Heart left ventricle (tissue), 16 donors: ENCODE measurements around the gene MET. TPM values are rescaled to one million over a fixed set of nuclear protein-coding genes. Genes with fewer than 3 reads are reported as not detected.
A peak's percentile ranks its signal among the peaks of the same experiment; 100 is the strongest.

Experiments used
- ATAC-seq, 4 donors: fragments of 200-7000 bp; cut with Tn5 transposase; one replicate each; pipeline ENCODE4 v1.9.1; 2020 to 2022; ENCODE audit warnings: moderate library complexity in 4 of 4, mild to moderate bottlenecking in 3 of 4, moderate number of reproducible peaks in 1 of 4
- DNase-seq, 5 donors: peaks; one replicate each; pipeline ENCODE4 v3.0.0-alpha.2; 2020
- H3K27ac ChIP-seq, 12 donors: fragments of 200-600 bp; sonication (generic) in 4 of 12; one replicate each; pipeline versions ENCODE4 v1.5.0 to v1.8.0; 2016 to 2022; ENCODE audit warnings: mild to moderate bottlenecking in 2 of 12
- H3K27me3 ChIP-seq, 9 donors: fragments of 200-600 bp; sonication (generic) in 2 of 9; one replicate each; pipeline versions ENCODE4 v1.5.1 to v1.8.0; 2016 to 2022; ENCODE audit warnings: mild to moderate bottlenecking in 3 of 9
- H3K36me3 ChIP-seq, 9 donors: fragments of 200-600 bp; sonication (generic) in 2 of 9; one replicate each; pipeline versions ENCODE4 v1.5.0 to v1.8.0; 2018 to 2022; ENCODE audit warnings: mild to moderate bottlenecking in 2 of 9
- H3K4me1 ChIP-seq, 12 donors: fragments of 200-600 bp; sonication (generic) in 4 of 12; one replicate each; pipeline versions ENCODE4 v1.5.0 to v1.8.0; 2016 to 2022; ENCODE audit warnings: mild to moderate bottlenecking in 3 of 12
- H3K4me3 ChIP-seq, 12 donors: fragments of 200-600 bp; sonication (generic) in 4 of 12; one replicate each; pipeline versions ENCODE4 v1.5.0 to v1.8.0; 2017 to 2022; ENCODE audit warnings: mild to moderate bottlenecking in 9 of 12, moderate library complexity in 4 of 12
- H3K9me3 ChIP-seq, 12 donors: fragments of 200-600 bp; sonication (generic) in 4 of 12; one replicate each; pipeline versions ENCODE4 v1.5.0 to v1.8.0; 2016 to 2022; ENCODE audit warnings: mild to moderate bottlenecking in 1 of 12
- CTCF ChIP-seq, 12 donors: fragments of 200-600 bp; sonication (generic) in 4 of 12; IDR thresholded peaks; one replicate each; pipeline versions ENCODE4 v1.5.0 to v1.8.0; 2018 to 2022; ENCODE audit warnings: antibody characterized with exemption in 12 of 12, mild to moderate bottlenecking in 5 of 12
- POLR2A ChIP-seq, 2 donors: fragments of 450-650 bp; IDR thresholded peaks; one replicate each; pipeline ENCODE4 v1.6.1; 2017; ENCODE audit warnings: antibody characterized with exemption in 2 of 2, mild to moderate bottlenecking in 2 of 2, moderate library complexity in 2 of 2
- WGBS, 4 donors: extraction: QIAGEN DNeasy Blood & Tissue Kit in 2 of 4; methylation state at CpG; one replicate each; pipeline versions ENCODE4 v1.1.5 to v1.1.7; 2013 to 2018; 5-methylcytosine and 5-hydroxymethylcytosine counted together
- intact Hi-C, 10 donors: fragments of 100-400 bp; cut with DNase I; formaldehyde crosslinking; loops; one replicate each; pipeline versions ENCODE4 v1.11.1 to v1.14.2; 2022
- polyA plus RNA-seq, 2 donors: library from polyadenylated mRNA; stranded (reverse); fragments of 200-250 nt; gene quantifications; one replicate each; pipeline ENCODE4 v1.2.3, GENCODE V29; 2013
- total RNA-seq, 9 donors: library from RNA; depleted of rRNA in 2 of 9; stranded (reverse); fragments of >200 nt in 2 of 9; fragmentation: NEBNext Ultra II Directional in 3 of 9; extraction: Animal tissue kit (Norgen Biotek cat#: 25700) in 3 of 9; gene quantifications; one replicate each; pipeline versions ENCODE4 v1.1.0 to v1.2.4, GENCODE V29; 2016 to 2023
- donor health status: ischemic (EF 13 %, LVEDD 7.1; RV severe dilation, severe dysfunction).
- donor health status: healthy with polysubstance abuse.
- donor health status: DM: no; HTN: yes; CAD: no.
- donor health status: DM: no; HTN: no; CAD: no.
- donor health status: ischemic (EF 25% LVEDD 6.9; RV normal size, moderate dysfunction).
- donor health status: ischemic (EF 25% LVEDD 5.7; RV mildly dilated, moderate dysfunction).
- donor health status: healthy.
- donor health status: DM: yes; HTN: yes; CAD: no.
- donor health status: ischemic (EF 35%, LVEDD 5.7; RV mildly dilated, moderate dysfunction).
- donor health status: nonischemic (EF 11% LVEDD 7.7; RV severe dilation, severe dysfunction).
- donor health status: DM: yes; HTN: yes; CAD: no.
- donor health status: PGD.
- donor health status: ischemic (EF 29% LVEDD 5.4; RV normal size, mild dysfunction).
- donor health status: nonischemic (EF 23%, LVEDD 6.1; RV moderate dilation, normal function).

MET gene
- total and polyA plus RNA-seq, 11 donors: 2.4 to 29.7 (median 14.3) TPM

DNA sequence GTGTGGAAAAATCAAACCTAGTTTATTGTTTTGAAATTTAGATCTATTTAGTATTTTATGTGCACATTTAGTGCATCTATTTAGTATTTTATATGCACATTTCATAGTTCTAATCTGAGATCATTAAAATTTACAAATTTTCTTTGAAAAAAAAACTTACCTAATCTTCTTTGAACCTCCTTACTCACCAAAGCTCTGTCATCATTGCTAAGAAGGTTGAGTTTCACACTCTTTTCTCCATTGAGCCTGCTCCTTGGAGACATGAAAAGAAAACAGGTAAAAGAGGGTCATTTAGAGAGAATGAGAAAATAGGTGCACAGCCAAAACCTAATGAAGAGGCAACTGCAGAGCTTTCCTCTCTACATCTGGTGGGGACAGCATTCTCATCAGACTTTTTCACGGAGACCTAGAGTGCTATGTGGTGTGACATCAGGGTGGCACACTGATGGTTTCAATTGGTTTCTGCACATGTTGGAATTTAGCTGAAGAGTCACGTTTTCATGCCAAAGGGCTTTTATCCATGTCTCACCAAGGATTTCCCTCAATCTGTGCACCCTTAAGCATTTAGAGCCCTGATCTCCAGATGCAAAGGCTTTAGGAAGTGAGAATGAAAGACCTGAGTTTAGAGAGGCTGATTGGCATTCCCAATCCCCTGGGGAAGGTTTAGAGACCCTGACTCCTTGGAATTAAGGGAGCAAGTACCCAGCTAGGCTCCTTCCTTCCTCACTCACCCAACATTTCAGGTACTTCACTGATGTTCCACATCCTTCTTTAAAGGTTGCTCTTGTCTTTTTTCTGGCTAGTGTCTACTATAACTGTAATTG lies 101.1 kb downstream of the MET start:
- no peak overlapping the region for H3K27ac ChIP-seq
- 84 to 96% (median 94%) methylated on average over 2 of the region's 2 CpGs for WGBS, 4 donors
- no peak for DNase-seq
- H3K36me3 ChIP-seq: peaks cover 0 to 7% (median 0%) of the 10 kb centered on the region in 9 donors
- TF ChIP-seq POLR2A (IDR thresholded peaks at IDR 0.05): no peak
- TF ChIP-seq CTCF (IDR thresholded peaks at IDR 0.05): no peak
- ATAC-seq: no peak
- H3K4me1 ChIP-seq: peaks cover 0 to 6% (median 0%) of the 10 kb centered on the region in 12 donors
- intact Hi-C loops: no loop called here
- H3K9me3 ChIP-seq: no peaks in the 10 kb centered on the region
- H3K4me3 ChIP-seq: no peak overlapping the region
- no peaks in the 10 kb centered on the region for H3K27me3 ChIP-seq

DNA sequence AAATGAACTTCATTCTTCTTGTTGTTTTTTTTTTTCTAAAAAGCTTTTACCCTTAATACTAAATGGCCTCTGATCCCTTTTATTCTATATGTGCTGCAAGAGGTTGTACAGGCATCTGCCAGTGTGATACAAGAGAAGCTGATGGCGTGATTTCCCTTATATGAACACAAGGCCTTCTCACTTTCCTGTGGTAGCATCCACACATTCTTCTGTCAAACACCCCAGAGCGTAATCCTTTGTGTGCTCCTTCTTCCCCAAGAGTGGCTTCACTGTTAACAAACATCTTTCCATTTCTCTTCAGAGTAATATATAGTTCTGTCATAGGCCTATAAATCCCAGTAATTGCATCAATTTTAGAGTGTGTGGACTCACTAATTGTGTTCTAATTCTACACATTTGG lies 104.0 kb downstream of the MET start:
- no peak for ATAC-seq
- peak overlapping the region in 1 of 12 donors; percentile 12 for H3K27ac ChIP-seq
- TF ChIP-seq CTCF (IDR thresholded peaks at IDR 0.05) (no peak), POLR2A (IDR thresholded peaks at IDR 0.05) (no peak)
- 55 to 98% (median 86%) methylated on average over 2 of the region's 2 CpGs for WGBS, 4 donors
- H3K4me1 ChIP-seq: peaks cover 0 to 10% (median 1%) of the 10 kb centered on the region in 12 donors
- no peaks in the 10 kb centered on the region for H3K9me3 ChIP-seq
- H3K4me3 ChIP-seq: no peak overlapping the region
- DNase-seq: no peak
- intact Hi-C loops: loop anchor here in 1 of 10 donors (5.0 kb wide), 1 partner anchor 34 kb away; no protein-coding TSS in a partner anchor
- no peaks in the 10 kb centered on the region for H3K27me3 ChIP-seq
- peaks cover 0 to 13% (median 0%) of the 10 kb centered on the region in 9 donors for H3K36me3 ChIP-seq

DNA sequence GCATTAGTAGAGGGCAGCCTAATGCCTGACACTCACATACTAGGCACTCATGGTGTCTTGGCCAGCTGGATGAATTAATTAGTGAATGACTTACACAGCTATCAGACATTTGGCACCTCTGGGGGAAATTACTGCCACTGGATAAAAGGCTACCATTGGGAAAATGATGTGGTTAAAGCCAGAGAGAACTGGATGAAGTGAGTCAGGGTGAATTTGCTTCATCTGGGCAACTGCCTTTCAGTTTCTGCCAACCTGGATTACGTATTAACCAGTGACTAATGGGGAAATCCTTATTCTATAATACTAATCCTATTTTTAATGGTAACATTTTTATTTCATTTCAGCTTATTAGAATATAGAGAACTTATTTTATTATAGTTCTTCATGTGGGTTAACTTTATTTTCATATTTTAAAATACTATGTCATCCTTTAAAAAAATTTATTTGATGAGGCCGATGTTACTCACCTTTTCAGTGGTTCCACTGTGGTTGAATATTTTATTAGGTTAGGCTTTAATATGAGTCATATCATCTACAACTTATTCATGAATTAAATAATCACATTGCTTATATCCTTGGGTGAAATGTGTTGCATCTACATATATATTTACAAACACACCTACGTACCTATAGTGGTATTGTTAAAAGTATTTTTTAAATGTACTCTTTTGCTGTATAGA lies 104.8 kb downstream of the MET start:
- H3K27me3 ChIP-seq: no peaks in the 10 kb centered on the region
- DNase-seq (no peak), ATAC-seq (peak in 1 of 4 donors; percentile 28)
- peak overlapping the region in 1 of 12 donors; percentile 12 for H3K27ac ChIP-seq
- H3K4me3 ChIP-seq: no peak overlapping the region
- WGBS, 4 donors: 91 to 98% (median 93%) methylated on average over 3 of the region's 3 CpGs
- H3K4me1 ChIP-seq: peaks cover 0 to 12% (median 1%) of the 10 kb centered on the region in 12 donors
- H3K9me3 ChIP-seq: no peaks in the 10 kb centered on the region
- TF ChIP-seq CTCF (IDR thresholded peaks at IDR 0.05): no peak
- TF ChIP-seq POLR2A (IDR thresholded peaks at IDR 0.05): no peak
- intact Hi-C loops: loop anchor here in 1 of 10 donors (5.0 kb wide), 1 partner anchor 34 kb away; no protein-coding TSS in a partner anchor
- H3K36me3 ChIP-seq: peaks cover 0 to 13% (median 0%) of the 10 kb centered on the region in 9 donors
